CD14-positive monocyte (primary cell): Measurements from ENCODE around the gene ALPG. TPM values are rescaled to one million over a fixed set of nuclear protein-coding genes. Genes with fewer than 3 reads are reported as not detected.

ENCODE experiments used
- DNase-seq, 3 donors: peaks; one replicate each; pipeline ENCODE4 v3.0.0-alpha.2; 2011 to 2022
- H2AFZ ChIP-seq: 2 replicates; pipeline ENCODE4 v1.6.0; 2012; ENCODE audit warnings: mild to moderate bottlenecking, low read depth, low read length, inconsistent platforms; ENCODE audit not compliant: insufficient read depth, poor library complexity, severe bottlenecking
- H3K27ac ChIP-seq, 2 donors: 1 replicate in 1 of 2; 2 replicates in 1 of 2; pipeline ENCODE4 v1.5.1; 2012 to 2013; ENCODE audit warnings: low read length in 2 of 2, control low read depth in 1 of 2, inconsistent platforms in 1 of 2, low read depth in 1 of 2, mild to moderate bottlenecking in 1 of 2
- H3K27me3 ChIP-seq, 2 donors: one replicate each; pipeline versions ENCODE4 v1.6.0 to v1.6.1; 2011 to 2013; ENCODE audit warnings: low read length in 2 of 2; ENCODE audit not compliant: control insufficient read depth in 2 of 2, insufficient read depth in 2 of 2
- H3K36me3 ChIP-seq, 2 donors: replicated peaks in 1 of 2; 1 replicate in 1 of 2; 2 replicates in 1 of 2; pipeline versions ENCODE4 v1.5.1 to v1.6.1; 2012 to 2013; ENCODE audit warnings: low read length in 2 of 2, control low read depth in 1 of 2, inconsistent platforms in 1 of 2, mild to moderate bottlenecking in 1 of 2; ENCODE audit not compliant: insufficient read depth in 2 of 2, control insufficient read depth in 1 of 2
- H3K4me1 ChIP-seq, 2 donors: 1 replicate in 1 of 2; 2 replicates in 1 of 2; pipeline versions ENCODE4 v1.5.1 to v1.6.1; 2012 to 2013; ENCODE audit warnings: low read length in 2 of 2, control low read depth in 1 of 2, inconsistent platforms in 1 of 2, mild to moderate bottlenecking in 1 of 2, moderate library complexity in 1 of 2; ENCODE audit not compliant: insufficient read depth in 2 of 2, control insufficient read depth in 1 of 2
- H3K4me2 ChIP-seq: replicated peaks from 2 replicates; pipeline ENCODE3; 2012; ENCODE audit warnings: low read length, moderate library complexity, mild to moderate bottlenecking; ENCODE audit not compliant: poor library complexity, severe bottlenecking; ENCODE audit errors: extremely low read depth
- H3K4me3 ChIP-seq, 3 experiments: fragments of 200-600 bp in 1 of 3; sonication (generic) in 1 of 3; replicated peaks in 1 of 3; 1 replicate in 2 of 3; 2 replicates in 1 of 3; pipeline ENCODE4 v1.5.1; 2011 to 2013; ENCODE audit warnings: low read length in 3 of 3, mild to moderate bottlenecking in 3 of 3, control low read depth in 2 of 3, low read depth in 2 of 3, inconsistent platforms in 1 of 3, moderate library complexity in 1 of 3
- H3K79me2 ChIP-seq: 2 replicates; pipeline ENCODE4 v1.6.0; 2012; ENCODE audit warnings: mild to moderate bottlenecking, control low read depth, inconsistent platforms, low read length, moderate library complexity; ENCODE audit not compliant: insufficient read depth
- H3K9ac ChIP-seq: 2 replicates; pipeline ENCODE4 v1.6.0; 2017; ENCODE audit warnings: low read length, mild to moderate bottlenecking; ENCODE audit not compliant: insufficient read depth, poor library complexity, severe bottlenecking
- H3K9me3 ChIP-seq, 2 donors: replicated peaks in 1 of 2; 1 replicate in 1 of 2; 2 replicates in 1 of 2; pipeline versions ENCODE4 v1.5.1 to v1.6.1; 2012 to 2013; ENCODE audit warnings: low read length in 2 of 2, control low read depth in 1 of 2; ENCODE audit not compliant: control insufficient read depth in 1 of 2, insufficient read depth in 1 of 2
- H4K20me1 ChIP-seq: 2 replicates; pipeline ENCODE4 v1.6.0; 2012; ENCODE audit warnings: mild to moderate bottlenecking, low read length, control low read depth, moderate library complexity; ENCODE audit not compliant: insufficient read depth
- H3K27ac Mint-ChIP-seq, 7 donors: one replicate each; pipeline ENCODE4 v1.8.0; 2020; ENCODE audit warnings: mild to moderate bottlenecking in 7 of 7, mixed read lengths in 7 of 7, moderate library complexity in 6 of 7, inconsistent platforms in 2 of 7
- H3K27me3 Mint-ChIP-seq, 3 donors: one replicate each; pipeline ENCODE4 v1.8.0; 2021 to 2022; ENCODE audit warnings: low read depth in 3 of 3, mild to moderate bottlenecking in 3 of 3, mixed read lengths in 3 of 3, moderate library complexity in 3 of 3, inconsistent platforms in 1 of 3
- H3K36me3 Mint-ChIP-seq, 2 donors: one replicate each; pipeline ENCODE4 v1.8.0; 2020; ENCODE audit warnings: mixed read lengths in 2 of 2, inconsistent platforms in 1 of 2, mild to moderate bottlenecking in 1 of 2
- H3K4me1 Mint-ChIP-seq: one replicate; pipeline ENCODE4 v1.8.0; 2020; ENCODE audit warnings: mild to moderate bottlenecking, mixed read lengths
- H3K4me3 Mint-ChIP-seq, 2 donors: one replicate each; pipeline ENCODE4 v1.8.0; 2020; ENCODE audit warnings: mild to moderate bottlenecking in 2 of 2, mixed read lengths in 2 of 2, moderate library complexity in 1 of 2
- H3K9me3 Mint-ChIP-seq, 7 donors: one replicate each; pipeline ENCODE4 v1.8.0; 2020 to 2022; ENCODE audit warnings: mixed read lengths in 7 of 7, mild to moderate bottlenecking in 6 of 7, moderate library complexity in 6 of 7, inconsistent platforms in 2 of 7
- WGBS: methylation state at CpG from one replicate; pipeline ENCODE4 v1.1.5; 2013; ENCODE audit warnings: missing lambda C conversion rate; ENCODE audit not compliant: insufficient coverage; 5-methylcytosine and 5-hydroxymethylcytosine counted together
- intact Hi-C, 2 donors: fragments of 100-400 bp; cut with micrococcal nuclease; formaldehyde crosslinking; loops; one replicate each; pipeline versions ENCODE4 v1.15.0 to v1.15.1; 2023
- polyA plus RNA-seq, 3 donors: library from polyadenylated mRNA; depleted of rRNA in 1 of 3; unstranded in 2 of 3; stranded (reverse) in 1 of 3; fragments of 300-500 nt in 2 of 3; fragments of >200 nt in 1 of 3; fragmentation: Illumina TruSeq in 2 of 3; gene quantifications; 1 replicate in 2 of 3; 2 replicates in 1 of 3; pipeline ENCODE4 v1.2.3, GENCODE V29; 2012 to 2021
- TF ChIP-seq, protein P1 (sequence below): fragments of 200-600 bp; IDR thresholded peaks from one replicate; pipeline ENCODE4 v1.8.0; 2022; ENCODE audit warnings: antibody characterized with exemption, mild to moderate bottlenecking

ALPG gene
- polyA plus RNA-seq, 3 donors, result not detected

DNA sequence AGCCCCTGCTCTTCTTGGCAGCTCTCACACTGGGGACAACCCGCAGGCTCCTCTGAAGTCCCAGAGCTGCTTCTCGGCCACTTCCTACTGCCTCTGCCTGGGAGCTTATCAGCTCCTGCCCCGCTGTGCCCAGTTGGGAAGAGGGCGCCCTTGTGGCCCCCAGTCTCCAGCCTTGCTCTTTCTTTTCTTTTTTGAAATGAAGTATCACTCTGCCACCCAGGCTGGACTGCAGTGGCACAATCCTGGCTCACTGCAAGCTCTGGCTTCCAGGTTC, 28.7 kb downstream of the ALPG start:
- Mint-ChIP-seq H3K27me3 (peaks cover 0 to 14% (median 13%) of the 10 kb centered on the region in 3 donors), H3K27ac (no peak overlapping the region), H3K36me3 (no peaks in the 10 kb centered on the region), H3K9me3 (peaks cover 0 to 2% (median 0%) of the 10 kb centered on the region in 7 donors), H3K4me1 (peaks cover 2% of the 10 kb centered on the region), H3K4me3 (no peak overlapping the region)
- Histone ChIP-seq H3K27me3 (no peaks in the 10 kb centered on the region), H3K9ac (no peak overlapping the region), H3K4me1 (no peaks in the 10 kb centered on the region), H3K27ac (no peak overlapping the region), H4K20me1 (no peaks in the 10 kb centered on the region), H2AFZ (no peak overlapping the region), H3K4me3 (no peak overlapping the region), H3K9me3 (no peaks in the 10 kb centered on the region), H3K79me2 (no peaks in the 10 kb centered on the region), H3K36me3 (no peaks in the 10 kb centered on the region), H3K4me2 (no peak overlapping the region)
- DNase-seq, result no peak
- intact Hi-C loops, result loop anchor here in 1 of 2 donors (5.0 kb wide), 1 partner anchor 523 kb away; no protein-coding TSS in a partner anchor
- TF ChIP-seq, protein P1, sequence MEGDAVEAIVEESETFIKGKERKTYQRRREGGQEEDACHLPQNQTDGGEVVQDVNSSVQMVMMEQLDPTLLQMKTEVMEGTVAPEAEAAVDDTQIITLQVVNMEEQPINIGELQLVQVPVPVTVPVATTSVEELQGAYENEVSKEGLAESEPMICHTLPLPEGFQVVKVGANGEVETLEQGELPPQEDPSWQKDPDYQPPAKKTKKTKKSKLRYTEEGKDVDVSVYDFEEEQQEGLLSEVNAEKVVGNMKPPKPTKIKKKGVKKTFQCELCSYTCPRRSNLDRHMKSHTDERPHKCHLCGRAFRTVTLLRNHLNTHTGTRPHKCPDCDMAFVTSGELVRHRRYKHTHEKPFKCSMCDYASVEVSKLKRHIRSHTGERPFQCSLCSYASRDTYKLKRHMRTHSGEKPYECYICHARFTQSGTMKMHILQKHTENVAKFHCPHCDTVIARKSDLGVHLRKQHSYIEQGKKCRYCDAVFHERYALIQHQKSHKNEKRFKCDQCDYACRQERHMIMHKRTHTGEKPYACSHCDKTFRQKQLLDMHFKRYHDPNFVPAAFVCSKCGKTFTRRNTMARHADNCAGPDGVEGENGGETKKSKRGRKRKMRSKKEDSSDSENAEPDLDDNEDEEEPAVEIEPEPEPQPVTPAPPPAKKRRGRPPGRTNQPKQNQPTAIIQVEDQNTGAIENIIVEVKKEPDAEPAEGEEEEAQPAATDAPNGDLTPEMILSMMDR, result no peak
- WGBS, result 89% methylated on average over 4 of the region's 4 CpGs

DNA sequence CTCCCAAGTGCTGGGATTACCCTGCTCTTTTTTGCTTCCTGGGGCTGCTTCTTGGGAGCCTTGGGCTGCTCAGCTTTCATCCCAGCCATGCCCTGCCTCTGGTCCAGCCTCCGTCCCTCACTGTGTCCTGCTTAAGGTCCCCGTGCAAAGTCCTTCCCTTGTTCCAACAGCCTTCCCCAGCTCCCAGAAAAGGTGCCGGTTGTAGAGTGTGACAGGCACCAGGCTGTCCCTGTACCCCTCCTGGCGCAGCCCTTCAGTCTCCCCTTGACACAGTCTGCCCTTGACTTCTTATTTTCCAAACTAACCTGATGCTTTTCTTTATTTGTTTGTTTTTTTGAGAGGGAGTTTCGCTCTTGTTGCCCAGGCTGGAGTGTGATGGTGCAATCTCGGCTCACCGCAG, 29.2 kb downstream of the ALPG start:
- DNase-seq, result no peak
- intact Hi-C loops, result loop anchor here in 1 of 2 donors (5.0 kb wide), 1 partner anchor 524 kb away; no protein-coding TSS in a partner anchor
- Histone ChIP-seq H3K27ac (no peak overlapping the region), H3K36me3 (no peaks in the 10 kb centered on the region), H3K9ac (no peak overlapping the region), H3K4me2 (no peak overlapping the region), H3K9me3 (no peaks in the 10 kb centered on the region), H3K27me3 (no peaks in the 10 kb centered on the region), H3K79me2 (no peaks in the 10 kb centered on the region), H3K4me3 (no peak overlapping the region), H3K4me1 (no peaks in the 10 kb centered on the region), H4K20me1 (no peaks in the 10 kb centered on the region), H2AFZ (no peak overlapping the region)
- H3K36me3 Mint-ChIP-seq, result no peaks in the 10 kb centered on the region
- H3K4me3 Mint-ChIP-seq, result no peak overlapping the region
- 100% methylated on average over 3 of the region's 7 CpGs for WGBS
- peaks cover 0 to 16% (median 13%) of the 10 kb centered on the region in 3 donors for H3K27me3 Mint-ChIP-seq
- TF ChIP-seq, protein P1, result no peak
- H3K27ac Mint-ChIP-seq, result no peak overlapping the region
- peaks cover 3% of the 10 kb centered on the region for H3K4me1 Mint-ChIP-seq
- peaks cover 0 to 2% (median 0%) of the 10 kb centered on the region in 7 donors for H3K9me3 Mint-ChIP-seq
